Neural crest cell (in vitro differentiated cells): ENCODE data around the gene GLRA2. TPM values are rescaled to one million over a fixed set of nuclear protein-coding genes. Genes with fewer than 3 reads are reported as not detected.
"Not testable (repeated sequence)": the region's sequence is repeated elsewhere in the genome, so short reads cannot be mapped to it uniquely, and the experiment has no call there.

Experiments
- DNase-seq: peaks from one replicate; pipeline ENCODE4 v3.0.0; 2021; ENCODE audit warnings: low read depth, mixed read lengths, low spot score
- H3K27ac Mint-ChIP-seq: one replicate; pipeline ENCODE4 v1.8.0; 2021; ENCODE audit warnings: mild to moderate bottlenecking, mixed read lengths; ENCODE audit not compliant: unreplicated experiment
- H3K27me3 Mint-ChIP-seq: 2 replicates; pipeline ENCODE4 v1.8.0; 2021; ENCODE audit warnings: low read depth, mild to moderate bottlenecking, mixed read lengths
- H3K36me3 Mint-ChIP-seq: 2 replicates; pipeline ENCODE4 v1.8.0; 2021; ENCODE audit warnings: low read depth, mild to moderate bottlenecking, mixed read lengths
- H3K4me1 Mint-ChIP-seq: 2 replicates; pipeline ENCODE4 v1.8.0; 2021; ENCODE audit warnings: mixed read lengths
- H3K4me3 Mint-ChIP-seq: one replicate; pipeline ENCODE4 v1.8.0; 2021; ENCODE audit warnings: mild to moderate bottlenecking, mixed read lengths
- H3K9me3 Mint-ChIP-seq: 2 replicates; pipeline ENCODE4 v1.8.0; 2021; ENCODE audit warnings: mixed read lengths
- total RNA-seq: library from RNA; stranded (reverse); gene quantifications from 2 replicates; pipeline ENCODE4 v1.2.1, GENCODE V29; 2021
- TF ChIP-seq, protein P1 (sequence below): fragments of 200-600 bp; sonication (generic); conservative IDR thresholded peaks from 2 replicates; pipeline ENCODE4 v1.5.0; 2021; ENCODE audit warnings: antibody characterized with exemption, mild to moderate bottlenecking

The GLRA2 gene
- total RNA-seq, 1 donor from 2014 or later = 1.3 TPM

DNA sequence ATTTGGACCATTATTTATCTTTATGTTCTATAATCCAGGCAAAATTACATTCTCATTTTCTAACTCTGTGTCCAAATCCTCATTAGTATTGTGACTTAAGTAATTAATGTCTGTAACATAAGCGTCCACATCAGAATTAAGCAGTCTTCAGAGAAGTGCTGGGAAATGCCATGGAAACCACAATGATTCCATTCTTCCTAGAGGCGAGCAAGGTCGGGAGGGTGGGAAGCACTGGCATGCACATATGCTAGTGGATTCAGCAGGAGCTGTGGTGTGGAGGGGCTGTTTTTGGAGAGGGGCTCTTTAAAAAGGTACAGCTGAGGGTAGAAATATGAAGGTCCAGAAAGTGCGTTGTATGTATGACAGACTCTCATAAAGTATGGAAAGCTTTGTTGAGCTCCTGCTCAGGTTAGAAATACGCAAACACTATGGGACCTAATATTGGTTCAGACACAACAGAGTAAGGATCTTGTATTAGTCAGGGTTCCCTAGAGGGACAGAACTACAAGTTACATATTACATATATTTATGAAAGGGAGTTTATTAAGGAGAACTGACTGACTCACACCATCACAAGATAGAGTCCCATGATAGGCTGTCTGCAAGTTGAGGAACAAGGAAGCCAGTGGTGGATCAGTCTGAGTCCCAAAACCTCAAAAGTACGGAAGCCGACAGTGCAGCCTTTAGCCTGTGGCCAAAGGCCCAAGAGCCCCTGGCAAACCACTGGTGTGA lies 61.5 kb downstream of the GLRA2 start:
- no peak overlapping the region for H3K27ac Mint-ChIP-seq
- H3K9me3 Mint-ChIP-seq = peaks cover 10% of the 10 kb centered on the region
- no peaks in the 10 kb centered on the region for H3K27me3 Mint-ChIP-seq
- TF ChIP-seq, protein P1, sequence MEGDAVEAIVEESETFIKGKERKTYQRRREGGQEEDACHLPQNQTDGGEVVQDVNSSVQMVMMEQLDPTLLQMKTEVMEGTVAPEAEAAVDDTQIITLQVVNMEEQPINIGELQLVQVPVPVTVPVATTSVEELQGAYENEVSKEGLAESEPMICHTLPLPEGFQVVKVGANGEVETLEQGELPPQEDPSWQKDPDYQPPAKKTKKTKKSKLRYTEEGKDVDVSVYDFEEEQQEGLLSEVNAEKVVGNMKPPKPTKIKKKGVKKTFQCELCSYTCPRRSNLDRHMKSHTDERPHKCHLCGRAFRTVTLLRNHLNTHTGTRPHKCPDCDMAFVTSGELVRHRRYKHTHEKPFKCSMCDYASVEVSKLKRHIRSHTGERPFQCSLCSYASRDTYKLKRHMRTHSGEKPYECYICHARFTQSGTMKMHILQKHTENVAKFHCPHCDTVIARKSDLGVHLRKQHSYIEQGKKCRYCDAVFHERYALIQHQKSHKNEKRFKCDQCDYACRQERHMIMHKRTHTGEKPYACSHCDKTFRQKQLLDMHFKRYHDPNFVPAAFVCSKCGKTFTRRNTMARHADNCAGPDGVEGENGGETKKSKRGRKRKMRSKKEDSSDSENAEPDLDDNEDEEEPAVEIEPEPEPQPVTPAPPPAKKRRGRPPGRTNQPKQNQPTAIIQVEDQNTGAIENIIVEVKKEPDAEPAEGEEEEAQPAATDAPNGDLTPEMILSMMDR = no peak
- H3K4me3 Mint-ChIP-seq = no peak overlapping the region
- DNase-seq = no peak
- peaks cover 5% of the 10 kb centered on the region for H3K4me1 Mint-ChIP-seq
- H3K36me3 Mint-ChIP-seq = peaks cover 2% of the 10 kb centered on the region

DNA sequence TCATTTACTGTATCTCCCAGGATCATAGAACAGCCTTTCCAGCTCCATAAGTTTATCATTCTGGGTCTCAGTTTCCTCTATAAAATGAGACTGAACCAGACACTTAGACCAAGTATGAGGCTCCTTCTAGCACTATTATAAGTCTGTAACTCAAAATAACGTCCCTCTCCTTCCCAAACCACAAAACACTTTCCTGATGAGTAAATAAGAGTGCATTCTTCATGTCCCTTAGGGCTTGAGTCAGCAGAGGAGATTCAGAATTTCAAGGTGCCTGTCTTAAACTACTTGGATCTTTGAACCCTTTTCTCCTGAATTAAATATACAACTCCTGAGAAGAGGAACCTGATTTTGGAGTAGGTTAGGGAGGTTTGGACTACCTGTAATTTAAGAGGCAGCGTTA lies 62.6 kb downstream of the GLRA2 start:
- no peak for DNase-seq
- TF ChIP-seq, protein P1 = no peak
- no peaks in the 10 kb centered on the region for H3K27me3 Mint-ChIP-seq

DNA sequence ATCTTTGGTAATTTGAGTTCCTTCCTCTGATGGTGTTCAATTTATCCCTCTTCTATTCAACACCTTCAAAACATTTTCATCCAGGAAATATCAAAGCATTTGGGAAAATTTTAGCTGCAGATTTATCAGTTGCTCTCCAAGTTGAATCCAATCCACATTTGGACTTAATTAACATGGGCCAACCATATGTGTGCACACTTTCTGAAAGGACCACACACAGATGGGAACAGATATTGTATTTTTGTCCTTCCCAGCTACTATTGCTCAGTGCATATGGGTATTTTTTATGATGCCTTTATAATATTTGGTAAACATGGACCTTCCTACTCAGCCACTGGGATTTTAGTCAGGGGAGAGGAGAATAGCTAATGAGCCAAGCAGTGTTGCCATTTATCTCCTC lies 65.2 kb downstream of the GLRA2 start:
- Mint-ChIP-seq H3K9me3 (no peaks in the 10 kb centered on the region), H3K27me3 (no peaks in the 10 kb centered on the region), H3K4me3 (no peak overlapping the region), H3K36me3 (no peaks in the 10 kb centered on the region), H3K27ac (no peak overlapping the region), H3K4me1 (peaks cover 13% of the 10 kb centered on the region)
- DNase-seq = no peak
- TF ChIP-seq, protein P1 = no peak

More for the DNA sequence above, 62.6 kb downstream of the GLRA2 start:
- peaks cover 2% of the 10 kb centered on the region for H3K36me3 Mint-ChIP-seq
- H3K4me1 Mint-ChIP-seq = peaks cover 5% of the 10 kb centered on the region
- no peak overlapping the region for H3K4me3 Mint-ChIP-seq
- peaks cover 7% of the 10 kb centered on the region for H3K9me3 Mint-ChIP-seq
- H3K27ac Mint-ChIP-seq = no peak overlapping the region

DNA sequence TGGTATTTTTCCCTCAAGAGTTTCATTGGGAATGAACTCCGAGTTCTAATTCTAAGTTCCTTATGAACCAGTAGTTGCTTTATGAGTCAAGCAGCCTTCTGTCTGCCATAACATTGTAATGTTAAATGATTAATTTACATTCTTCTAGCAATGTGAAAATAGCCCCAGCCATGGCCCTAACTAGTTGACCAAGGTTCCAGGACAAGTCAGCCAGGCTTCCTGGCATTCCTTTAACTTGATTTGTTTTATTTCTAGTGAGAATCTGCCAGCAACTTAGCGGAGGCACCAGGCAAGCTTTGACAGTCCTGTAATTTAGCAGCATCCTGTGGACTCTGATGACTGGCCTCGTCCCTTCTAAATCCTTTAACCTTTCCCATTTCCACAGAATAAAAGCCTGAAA lies 69.0 kb downstream of the GLRA2 start:
- TF ChIP-seq, protein P1 = no peak
- Mint-ChIP-seq H3K27ac (no peak overlapping the region), H3K36me3 (no peaks in the 10 kb centered on the region), H3K9me3 (peaks cover 9% of the 10 kb centered on the region), H3K4me1 (peaks cover 8% of the 10 kb centered on the region), H3K27me3 (no peaks in the 10 kb centered on the region), H3K4me3 (no peak overlapping the region)
- no peak for DNase-seq

DNA sequence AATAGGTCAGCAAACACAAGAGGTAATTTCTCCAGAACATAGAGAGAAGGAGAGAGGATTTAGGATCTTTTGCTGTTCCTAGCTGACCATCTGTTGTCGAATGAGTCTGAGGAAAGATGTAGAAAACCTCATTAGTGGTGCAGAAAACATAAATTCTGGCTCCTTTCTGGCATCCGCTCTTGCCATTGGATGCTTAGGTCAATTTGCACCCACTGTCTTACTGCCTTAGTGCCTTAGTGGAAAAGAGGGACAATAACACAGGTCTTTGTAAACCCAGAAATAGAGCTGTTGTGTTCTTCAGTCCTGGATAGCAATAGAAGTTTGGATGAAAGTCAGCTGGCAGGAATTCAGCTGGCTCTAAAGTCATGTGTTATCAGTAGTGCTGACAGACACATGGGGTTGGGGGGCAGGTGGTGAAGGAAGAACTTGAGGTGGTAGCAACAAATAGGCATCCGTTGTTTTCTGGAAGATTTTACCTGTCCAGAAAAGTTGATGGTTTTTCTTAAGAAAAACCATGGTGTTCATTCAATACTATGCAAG lies 78.2 kb downstream of the GLRA2 start:
- DNase-seq = no peak
- H3K4me3 Mint-ChIP-seq = no peak overlapping the region
- H3K4me1 Mint-ChIP-seq = no peaks in the 10 kb centered on the region
- H3K27ac Mint-ChIP-seq = no peak overlapping the region
- H3K36me3 Mint-ChIP-seq = peaks cover 2% of the 10 kb centered on the region
- peaks cover 6% of the 10 kb centered on the region for H3K9me3 Mint-ChIP-seq
- TF ChIP-seq, protein P1 = no peak
- no peaks in the 10 kb centered on the region for H3K27me3 Mint-ChIP-seq

DNA sequence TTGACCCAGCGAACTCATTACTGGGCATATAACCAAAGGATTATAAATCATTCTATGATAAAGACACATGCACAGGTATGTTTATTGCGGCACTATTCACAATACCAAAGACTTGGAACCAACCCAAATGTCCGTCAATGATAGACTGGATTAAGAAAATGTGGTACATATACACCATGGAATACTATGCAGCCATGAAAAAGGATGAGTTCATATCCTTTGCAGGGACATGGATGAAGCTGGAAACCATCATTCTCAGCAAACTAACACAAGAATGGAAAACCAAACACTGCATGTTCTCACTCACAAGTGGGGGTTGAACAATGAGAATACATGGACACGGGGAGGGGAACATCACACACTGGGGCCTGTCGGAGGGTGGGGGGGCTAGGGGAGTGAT lies 83.1 kb downstream of the GLRA2 start:
- H3K9me3 Mint-ChIP-seq, H3K27me3 Mint-ChIP-seq, H3K4me3 Mint-ChIP-seq, H3K27ac Mint-ChIP-seq, H3K36me3 Mint-ChIP-seq, DNase-seq, H3K4me1 Mint-ChIP-seq: not testable (repeated sequence)
